NB4 (cell line): Measurements from ENCODE around the gene SLC25A18.

Experiments used
- CTCF ChIP-seq: IDR thresholded peaks from one replicate; pipeline ENCODE4 v1.5.1; 2012; ENCODE audit warnings: low read depth, low read length
- MYC ChIP-seq: IDR thresholded peaks from 2 replicates; pipeline ENCODE4 v1.6.1; 2011; ENCODE audit warnings: low read depth, low read length
- POLR2A ChIP-seq: IDR thresholded peaks from 2 replicates; pipeline ENCODE4 v1.6.1; 2011; ENCODE audit warnings: mild to moderate bottlenecking; ENCODE audit not compliant: insufficient read length; ENCODE audit errors: extremely low read depth

DNA sequence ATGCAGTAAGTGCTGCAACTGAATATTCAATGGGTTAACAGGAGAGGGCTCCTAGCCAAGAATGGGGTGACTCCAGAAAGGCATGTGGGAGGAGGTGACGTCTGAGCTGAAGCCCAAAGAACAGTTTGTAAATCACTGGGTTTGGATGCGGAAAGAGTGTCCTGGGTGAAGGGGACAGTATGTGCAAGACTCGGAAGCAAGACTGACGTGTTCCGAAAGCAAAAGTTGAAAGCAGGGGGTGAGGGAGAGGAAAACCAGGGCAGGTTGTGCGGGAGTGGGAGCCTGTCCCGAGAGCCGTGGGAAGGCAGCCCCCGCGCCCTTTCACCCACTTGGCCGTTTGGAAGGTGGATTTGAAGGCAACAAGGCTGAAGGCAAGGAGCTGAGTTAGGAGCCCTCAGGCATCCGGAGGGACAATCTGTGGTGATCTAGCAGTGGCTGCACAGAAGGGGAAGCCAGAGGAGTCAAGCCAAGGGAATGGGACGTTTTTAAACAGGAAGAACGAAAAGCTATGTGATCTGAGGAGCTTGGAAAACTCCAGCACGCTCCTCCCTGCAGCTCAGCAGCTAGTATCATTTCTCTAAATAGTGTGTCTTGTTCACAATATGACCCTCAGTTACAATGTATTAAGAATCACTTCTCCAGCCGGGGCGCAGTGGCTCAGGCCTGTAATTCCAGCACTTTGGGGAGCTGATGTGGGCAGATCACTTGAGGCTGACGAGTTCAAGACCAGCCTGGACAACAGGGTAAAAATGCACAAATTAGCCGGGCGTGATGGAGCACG lies 7.7 kb downstream of the SLC25A18 start:
- TF ChIP-seq CTCF (no peak), POLR2A (no peak), MYC (no peak)
